Endothelial cell of umbilical vein (primary cell): Measurements from ENCODE around the gene KCNQ5. TPM values are rescaled to one million over a fixed set of nuclear protein-coding genes. Genes with fewer than 3 reads are reported as not detected.

ENCODE experiments used
- BruUV-seq: library from RNA; stranded (reverse); fragments of 400-500 nt; replicated peaks from 2 replicates; lab custom pipeline; 2021; lab: Mats Ljungman, UMichigan
- CTCF ChIA-PET: fragments of 300-600, 350-600 bp; sonication (Branson Sonifier 250); formaldehyde crosslinking; loops from one replicate; lab custom pipeline; 2021; ENCODE audit warnings: antibody characterized with exemption, inconsistent platforms; lab: Charles Lee
- POLR2A ChIA-PET: fragments of 300-600, 350-600 bp; sonication (Branson Sonifier 250); formaldehyde crosslinking; loops from one replicate; lab custom pipeline; 2021; ENCODE audit warnings: antibody characterized with exemption, inconsistent platforms; lab: Charles Lee
- DNase-seq: peaks from one replicate; pipeline ENCODE4 v3.0.0-alpha.2; 2011; ENCODE audit warnings: low read depth, low spot score
- FAIRE-seq: peaks from 2 replicates; lab custom pipeline; 2011; peaks lifted over from hg19 to GRCh38; lab: Jason Lieb, UNC
- H2AFZ ChIP-seq: 2 replicates; pipeline ENCODE4 v1.6.0; 2012; ENCODE audit warnings: low read depth, low read length, control low read depth, inconsistent platforms
- H3K27ac ChIP-seq: 2 replicates; pipeline ENCODE4 v1.5.1; 2011; ENCODE audit warnings: low read depth, mild to moderate bottlenecking, control low read depth, low read length, moderate library complexity; ENCODE audit not compliant: insufficient read depth
- H3K27me3 ChIP-seq, 2 experiments: 2 replicates each; pipeline versions ENCODE4 v1.6.0 to v1.6.1; 2011; ENCODE audit warnings: low read length in 2 of 2, mixed read lengths in 1 of 2; ENCODE audit not compliant: control insufficient read depth in 2 of 2, insufficient read depth in 2 of 2
- H3K36me3 ChIP-seq, 2 experiments: 2 replicates in 1 of 2; 3 replicates in 1 of 2; pipeline ENCODE4 v1.5.1; 2011; ENCODE audit warnings: low read length in 2 of 2, mild to moderate bottlenecking in 1 of 2, moderate library complexity in 1 of 2; ENCODE audit not compliant: control insufficient read depth in 2 of 2, insufficient read depth in 2 of 2; ENCODE audit errors: extremely low read depth in 1 of 2
- H3K4me1 ChIP-seq: 3 replicates; pipeline ENCODE4 v1.5.1; 2011; ENCODE audit warnings: mild to moderate bottlenecking, low read length; ENCODE audit not compliant: control insufficient read depth, insufficient read depth; ENCODE audit errors: extremely low read depth
- H3K4me2 ChIP-seq: 2 replicates; pipeline ENCODE4 v1.6.1; 2011; ENCODE audit warnings: low read length, control low read depth, mixed read lengths; ENCODE audit not compliant: insufficient read depth
- H3K4me3 ChIP-seq, 3 experiments: fragments of 200-600 bp in 1 of 3; sonication (generic), shearing (Covaris generic) in 1 of 3; replicated peaks in 1 of 3; 2 replicates each; pipeline ENCODE4 v1.5.1; 2011 to 2016; ENCODE audit warnings: control low read depth in 3 of 3, low read length in 3 of 3, mild to moderate bottlenecking in 2 of 3, inconsistent platforms in 1 of 3, low read depth in 1 of 3, moderate library complexity in 1 of 3; ENCODE audit not compliant: insufficient read depth in 1 of 3
- H3K79me2 ChIP-seq: 2 replicates; pipeline ENCODE4 v1.6.0; 2012; ENCODE audit warnings: low read length, inconsistent platforms; ENCODE audit not compliant: control insufficient read depth, insufficient read depth
- H3K9ac ChIP-seq: replicated peaks from 2 replicates; pipeline ENCODE3; 2011; ENCODE audit warnings: low read length, control low read depth; ENCODE audit not compliant: insufficient read depth; ENCODE audit errors: extremely low read depth
- H3K9me1 ChIP-seq: replicated peaks from 3 replicates; pipeline ENCODE4 v1.6.0; 2011; ENCODE audit warnings: mild to moderate bottlenecking, low read length; ENCODE audit not compliant: control insufficient read depth, insufficient read depth; ENCODE audit errors: extremely low read depth
- H3K9me3 ChIP-seq: replicated peaks from 2 replicates; pipeline ENCODE4 v1.5.1; 2012; ENCODE audit warnings: low read length, inconsistent platforms; ENCODE audit not compliant: control insufficient read depth, insufficient read depth
- H4K20me1 ChIP-seq: replicated peaks from 2 replicates; pipeline ENCODE3; 2011; ENCODE audit warnings: mild to moderate bottlenecking, low read length; ENCODE audit not compliant: control insufficient read depth, insufficient read depth; ENCODE audit errors: extremely low read depth
- EZH2 ChIP-seq: IDR thresholded peaks from 2 replicates; pipeline ENCODE4 v1.6.1; 2012; ENCODE audit warnings: borderline replicate concordance, low read depth, mild to moderate bottlenecking, moderate library complexity, low read length, inconsistent platforms; ENCODE audit not compliant: severe bottlenecking
- FOS ChIP-seq: IDR thresholded peaks from 2 replicates; pipeline ENCODE4 v1.6.1; 2011; ENCODE audit warnings: mild to moderate bottlenecking, low read length, moderate library complexity, borderline replicate concordance; ENCODE audit not compliant: insufficient read depth
- GATA2 ChIP-seq: IDR thresholded peaks from 2 replicates; pipeline ENCODE4 v1.7.0; 2011; ENCODE audit warnings: low read depth, mild to moderate bottlenecking, moderate library complexity, mixed read lengths, low read length; ENCODE audit not compliant: insufficient read length, insufficient read depth
- JUN ChIP-seq: IDR thresholded peaks from 2 replicates; pipeline ENCODE4 v1.6.1; 2011; ENCODE audit warnings: borderline replicate concordance, low read depth; ENCODE audit not compliant: insufficient read length, insufficient read depth
- MYC ChIP-seq: IDR thresholded peaks from one replicate; pipeline ENCODE4 v1.6.1; 2011; ENCODE audit warnings: mild to moderate bottlenecking, low read depth, low read length
- POLR2A ChIP-seq: IDR thresholded peaks from 2 replicates; pipeline ENCODE4 v1.6.1; 2012; ENCODE audit warnings: low read depth, mild to moderate bottlenecking, control low read depth, low read length
- POLR2AphosphoS5 ChIP-seq: IDR thresholded peaks from 2 replicates; pipeline ENCODE4 v1.6.1; 2012; ENCODE audit warnings: low read depth, mild to moderate bottlenecking, control low read depth, low read length, moderate library complexity; ENCODE audit not compliant: insufficient read depth
- dilution Hi-C: fragments of 300-500 bp; cut with MboI; formaldehyde crosslinking; loops from one replicate; pipeline ENCODE4 v1.15.0; 2019; ENCODE audit warnings: low sequenced_read_pairs; ENCODE audit not compliant: extremely low pct_ligation_motif_present
- intact Hi-C: fragments of 100-400 bp; cut with micrococcal nuclease; formaldehyde crosslinking; loops from one replicate; pipeline ENCODE4 v1.10.0; 2022
- polyA plus RNA-seq, 4 experiments: library from polyadenylated mRNA; depleted of rRNA in 3 of 4; stranded (reverse) in 3 of 4; unstranded in 1 of 4; fragments of >200 nt; gene quantifications; 2 replicates each; pipeline versions ENCODE4 v1.2.1 to v1.2.3, GENCODE V29; 2011 to 2012; ENCODE audit warnings: missing spikeins in 1 of 4
- total RNA-seq: library from RNA; stranded (reverse); gene quantifications from 2 replicates; pipeline ENCODE4 v1.2.3, GENCODE V29; 2021
- TF ChIP-seq, protein P1 (sequence below), 2 donors: IDR thresholded peaks; 1 replicate in 1 of 2; 2 replicates in 1 of 2; pipeline ENCODE4 v1.5.1; 2011; ENCODE audit warnings: low read length in 2 of 2, mild to moderate bottlenecking in 2 of 2, moderate library complexity in 2 of 2, control low read depth in 1 of 2, inconsistent platforms in 1 of 2, low read depth in 1 of 2; ENCODE audit not compliant: insufficient read depth in 1 of 2; ENCODE audit errors: extremely low read depth in 1 of 2
- TF ChIP-seq, protein P2 (sequence below): IDR thresholded peaks from 2 replicates; pipeline ENCODE4 v1.6.1; 2011; ENCODE audit not compliant: insufficient read depth, insufficient read length

Gene KCNQ5
- total and polyA plus RNA-seq, 2 donors (not counting 3 experiments of a cell fraction or from before 2014, with no cell fraction given) = 0.22 TPM; not detected in 1

DNA sequence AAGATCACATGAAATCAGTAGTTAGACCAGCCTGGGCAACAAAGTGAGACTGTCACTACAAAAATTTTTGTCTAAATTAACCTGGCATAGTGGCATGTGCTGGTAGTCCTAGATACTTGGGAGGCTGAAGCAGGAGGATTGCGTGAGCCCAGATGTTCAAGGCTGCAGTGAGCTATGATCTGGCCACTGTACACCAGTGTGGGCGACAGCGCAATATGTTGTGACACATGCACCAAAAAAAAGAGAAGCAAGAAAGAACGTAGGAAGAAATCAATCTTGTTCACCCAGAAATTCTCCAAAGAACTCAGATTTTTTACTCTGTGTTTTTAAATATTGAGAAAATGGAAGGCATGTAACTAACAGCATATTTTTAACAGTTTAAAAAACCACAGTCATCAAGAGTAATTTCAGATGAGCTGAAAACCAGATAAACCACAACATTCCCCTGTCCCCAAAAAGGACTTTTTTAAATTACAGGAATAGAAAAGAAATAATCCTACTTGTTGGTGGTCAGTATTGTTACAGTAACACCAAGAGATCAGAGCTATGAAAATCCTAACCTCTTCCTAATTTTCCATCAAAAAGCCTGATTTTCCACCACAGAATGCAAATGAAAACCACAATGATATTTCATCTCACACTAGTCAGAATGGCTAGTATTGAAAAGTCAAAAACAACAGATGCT is 363.3 kb downstream of the KCNQ5 start:
- Histone ChIP-seq H4K20me1 (no peaks in the 10 kb centered on the region), H3K36me3 (no peaks in the 10 kb centered on the region), H3K9me1 (no peaks in the 10 kb centered on the region), H3K4me3 (no peak overlapping the region), H3K9ac (no peak overlapping the region), H3K27me3 (no peaks in the 10 kb centered on the region), H3K27ac (no peak overlapping the region), H3K4me2 (no peak overlapping the region), H3K9me3 (no peaks in the 10 kb centered on the region), H3K4me1 (no peaks in the 10 kb centered on the region), H2AFZ (no peak overlapping the region), H3K79me2 (no peaks in the 10 kb centered on the region)
- POLR2A ChIA-PET = no interaction called here
- DNase-seq = no peak
- CTCF ChIA-PET = interaction anchor here (1.4 kb wide), 1 partner anchor 46 kb away, joined by 3 read pairs; no protein-coding TSS in a partner anchor
- dilution Hi-C loops (no loop called here), intact Hi-C loops (no loop called here)
- no peak for TF ChIP-seq FOS
- no peak for TF ChIP-seq JUN
- no peak for TF ChIP-seq EZH2
- TF ChIP-seq POLR2AphosphoS5 = no peak
- TF ChIP-seq POLR2A = no peak
- TF ChIP-seq, protein P1, sequence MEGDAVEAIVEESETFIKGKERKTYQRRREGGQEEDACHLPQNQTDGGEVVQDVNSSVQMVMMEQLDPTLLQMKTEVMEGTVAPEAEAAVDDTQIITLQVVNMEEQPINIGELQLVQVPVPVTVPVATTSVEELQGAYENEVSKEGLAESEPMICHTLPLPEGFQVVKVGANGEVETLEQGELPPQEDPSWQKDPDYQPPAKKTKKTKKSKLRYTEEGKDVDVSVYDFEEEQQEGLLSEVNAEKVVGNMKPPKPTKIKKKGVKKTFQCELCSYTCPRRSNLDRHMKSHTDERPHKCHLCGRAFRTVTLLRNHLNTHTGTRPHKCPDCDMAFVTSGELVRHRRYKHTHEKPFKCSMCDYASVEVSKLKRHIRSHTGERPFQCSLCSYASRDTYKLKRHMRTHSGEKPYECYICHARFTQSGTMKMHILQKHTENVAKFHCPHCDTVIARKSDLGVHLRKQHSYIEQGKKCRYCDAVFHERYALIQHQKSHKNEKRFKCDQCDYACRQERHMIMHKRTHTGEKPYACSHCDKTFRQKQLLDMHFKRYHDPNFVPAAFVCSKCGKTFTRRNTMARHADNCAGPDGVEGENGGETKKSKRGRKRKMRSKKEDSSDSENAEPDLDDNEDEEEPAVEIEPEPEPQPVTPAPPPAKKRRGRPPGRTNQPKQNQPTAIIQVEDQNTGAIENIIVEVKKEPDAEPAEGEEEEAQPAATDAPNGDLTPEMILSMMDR (IDR thresholded peaks at IDR 0.05; ENCODE audit: extremely low read depth in 1 of 2, insufficient read depth in 1 of 2, low read depth in 1 of 2, low read length in 2 of 2) = no peak
- TF ChIP-seq, protein P2, sequence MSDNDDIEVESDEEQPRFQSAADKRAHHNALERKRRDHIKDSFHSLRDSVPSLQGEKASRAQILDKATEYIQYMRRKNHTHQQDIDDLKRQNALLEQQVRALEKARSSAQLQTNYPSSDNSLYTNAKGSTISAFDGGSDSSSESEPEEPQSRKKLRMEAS = no peak
- no peak for TF ChIP-seq GATA2
- no peak for TF ChIP-seq MYC
- no TSS peak for BruUV-seq
- FAIRE-seq = no peak
